Eye (tissue), 1 donor: Measurements from ENCODE around the gene CD96.
"Not testable (repeated sequence)": the region's sequence is repeated elsewhere in the genome, so short reads cannot be mapped to it uniquely, and the experiment has no call there.

Experiments used
- DNase-seq: peaks from one replicate; pipeline ENCODE4 v3.0.0-alpha.2; 2015

CD96 gene

GRCh38 chr3:111596328-111596727 lies 54.3 kb downstream of the CD96 start:
- DNase-seq, result no peak

DNA sequence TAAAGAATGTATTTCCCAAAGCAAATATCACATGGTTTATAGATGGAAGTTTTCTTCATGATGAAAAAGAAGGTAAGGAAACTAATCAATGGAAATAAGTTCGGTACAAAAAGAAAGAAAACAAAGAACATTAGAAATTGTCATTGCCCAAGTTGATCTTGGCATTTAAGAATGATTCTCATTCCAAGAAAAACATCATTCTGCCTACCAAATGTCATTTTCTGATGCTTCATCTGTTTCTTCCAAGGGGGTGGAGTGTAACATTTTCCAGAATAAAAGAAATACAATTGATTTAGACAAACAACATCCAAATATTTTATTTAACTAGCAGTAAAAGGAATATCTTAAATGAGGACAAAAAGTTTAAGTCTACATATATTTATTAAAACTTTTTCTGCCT lies 56.1 kb downstream of the CD96 start:
- no peak for DNase-seq

- DNase-seq, result no peak
These were observed 56.6 kb downstream of the CD96 start for GRCh38 chr3:111598552-111598951.

DNA sequence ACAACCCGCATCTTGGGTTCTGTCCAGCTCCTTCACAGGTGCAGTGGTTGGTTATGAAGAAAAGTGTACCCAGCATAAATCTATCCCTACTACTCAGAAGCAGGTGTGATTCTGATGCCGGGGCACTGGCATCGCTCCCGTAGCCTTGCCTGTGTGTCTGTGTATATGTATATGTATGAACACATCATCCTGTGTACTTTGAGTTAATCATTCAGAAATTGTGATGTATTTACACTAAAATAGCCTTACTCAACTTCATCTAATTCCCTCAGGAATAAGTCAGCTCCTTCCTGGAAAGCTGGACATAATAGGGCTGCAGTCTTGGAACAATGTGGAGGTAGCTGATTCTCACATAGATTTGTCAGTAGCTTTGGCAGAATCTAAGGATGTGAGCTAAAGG lies 59.8 kb downstream of the CD96 start:
- DNase-seq, result no peak

- DNase-seq, result no peak
These were observed 61.7 kb downstream of the CD96 start for GRCh38 chr3:111603679-111604078.

DNA sequence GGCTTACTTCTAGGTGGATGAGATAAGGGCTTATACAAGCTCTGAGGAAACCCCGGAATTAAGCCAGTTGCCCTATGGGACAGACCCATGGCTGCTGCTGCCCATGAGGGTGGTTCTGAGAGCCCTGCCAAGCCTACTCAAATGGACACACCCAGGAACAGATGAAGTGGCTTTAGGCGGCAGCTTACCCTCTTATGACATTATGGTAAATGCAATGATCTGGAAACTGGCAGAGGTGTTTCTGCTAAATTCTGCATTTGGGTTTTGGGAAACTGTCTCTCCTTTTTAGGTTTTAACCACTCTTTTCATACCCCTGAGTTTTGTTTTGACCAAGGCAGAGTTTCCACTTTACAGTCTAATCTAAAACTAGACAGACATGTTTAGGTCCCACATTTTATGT lies 62.1 kb downstream of the CD96 start:
- no peak for DNase-seq

GRCh38 chr3:111605018-111605417 lies 63.0 kb downstream of the CD96 start:
- no peak for DNase-seq

GRCh38 chr3:111605493-111605892 lies 63.5 kb downstream of the CD96 start:
- no peak for DNase-seq

DNA sequence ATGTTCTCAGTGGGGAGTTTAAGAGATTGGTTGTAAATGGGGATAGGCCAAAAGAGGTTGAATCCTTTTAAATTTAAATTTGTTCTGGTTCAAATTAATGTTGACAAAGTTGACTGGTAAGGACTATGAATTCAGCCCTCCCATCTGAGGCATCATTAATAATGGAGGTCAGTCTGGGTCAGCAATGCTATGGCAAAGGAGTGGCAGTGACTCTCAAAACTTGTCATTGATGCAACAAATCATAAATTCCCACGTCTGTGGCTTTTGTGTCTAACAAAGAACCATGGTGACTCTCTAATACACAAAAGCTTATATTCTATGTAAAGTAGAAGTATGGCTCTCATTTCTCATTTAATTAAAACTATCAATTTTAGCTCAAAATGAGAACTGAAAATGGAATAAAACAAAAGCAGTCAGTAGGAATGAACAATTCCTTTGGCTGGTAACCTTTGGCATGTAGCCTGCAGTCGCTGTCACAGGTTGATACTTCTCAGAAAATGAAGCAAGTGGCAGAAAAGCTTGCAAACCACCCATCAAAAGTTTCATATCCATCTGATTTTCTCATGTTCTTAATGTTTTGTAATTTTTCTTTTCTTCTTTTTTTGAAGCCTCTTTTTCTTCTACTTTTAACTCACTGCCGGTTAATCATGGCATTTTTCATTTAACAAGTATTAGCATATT lies 65.4 kb downstream of the CD96 start:
- DNase-seq, result peak; percentile 61

GRCh38 chr3:111608383-111608782 lies 66.4 kb downstream of the CD96 start:
- no peak for DNase-seq

DNA sequence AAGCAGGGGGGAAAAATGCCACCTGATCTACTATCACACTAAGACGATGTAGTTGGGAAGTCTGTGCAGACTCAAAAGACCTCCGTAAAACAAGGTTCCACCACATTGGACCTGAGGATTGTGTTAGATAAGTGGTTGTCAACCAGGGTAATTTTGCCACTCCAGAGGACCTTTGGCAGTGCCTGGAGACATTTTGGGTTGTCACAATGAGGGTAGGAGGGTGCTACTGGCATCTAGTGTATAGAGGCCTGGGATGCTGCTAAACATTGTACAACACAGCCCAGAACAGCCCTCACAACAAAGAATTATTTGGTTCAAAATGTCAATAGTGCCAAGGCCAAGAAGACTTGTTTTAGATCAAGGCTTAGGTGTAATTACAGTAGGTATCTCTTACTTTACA lies 67.7 kb downstream of the CD96 start:
- no peak for DNase-seq

- DNase-seq, result no peak
These were observed 68.2 kb downstream of the CD96 start for GRCh38 chr3:111610189-111610588.

GRCh38 chr3:111610612-111611054 lies 68.6 kb downstream of the CD96 start:
- peak; percentile 57 for DNase-seq

DNA sequence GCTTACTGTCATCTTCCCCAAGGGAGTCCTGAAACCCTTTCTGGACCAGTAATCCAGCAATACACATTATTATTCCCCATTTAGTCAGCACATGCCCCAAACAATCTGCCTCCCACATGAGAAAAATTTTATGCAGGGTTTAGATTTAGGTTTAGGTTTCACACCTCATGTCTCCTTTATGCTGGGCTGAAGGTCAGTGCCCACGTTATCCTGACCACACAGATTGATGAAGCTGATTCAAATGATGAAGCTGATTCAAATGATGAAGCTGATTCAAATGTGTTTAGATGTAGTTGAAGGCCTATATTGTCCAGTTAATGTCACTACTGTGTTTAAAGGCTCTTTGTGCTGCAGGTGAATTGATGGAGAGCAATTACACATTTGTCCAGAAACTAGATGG lies 71.3 kb downstream of the CD96 start:
- DNase-seq, result no peak

GRCh38 chr3:111615880-111616279 lies 73.9 kb downstream of the CD96 start:
- no peak for DNase-seq

- DNase-seq, result no peak
These were observed 74.6 kb downstream of the CD96 start for GRCh38 chr3:111616417-111617105.

- DNase-seq, result no peak
These were observed 75.4 kb downstream of the CD96 start for GRCh38 chr3:111617406-111617805.

DNA sequence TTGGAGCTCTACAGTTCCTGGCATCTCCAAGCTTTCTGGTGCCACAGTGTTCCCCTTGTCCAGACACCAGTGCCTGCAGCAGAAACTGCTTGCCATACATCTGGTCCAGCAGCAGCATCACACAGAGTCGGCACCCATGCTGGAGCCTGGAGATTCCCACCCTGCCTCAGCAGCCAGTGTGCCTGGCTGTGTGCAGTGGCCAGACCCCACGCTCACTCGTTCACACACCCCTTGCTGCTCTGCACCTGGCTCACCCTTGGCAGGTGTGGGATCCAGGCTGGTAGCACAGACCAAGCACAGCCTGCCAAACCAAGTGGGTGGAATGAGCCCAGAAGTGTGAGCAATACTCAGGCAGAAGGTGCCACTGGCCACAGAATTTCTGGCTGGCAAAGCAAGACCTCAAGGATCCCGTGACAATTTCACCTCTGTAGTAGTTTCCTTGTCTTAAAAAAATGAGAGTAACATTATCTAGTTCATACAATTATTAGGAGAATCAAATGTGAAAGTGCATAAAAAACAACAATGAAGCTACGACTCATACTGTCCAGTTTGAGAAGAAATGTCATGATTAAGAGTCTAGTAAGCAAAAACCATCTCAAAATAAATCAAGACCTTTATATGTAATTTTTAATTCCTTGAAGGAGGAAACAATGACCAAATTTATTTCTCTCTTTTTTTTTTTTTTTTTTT lies 76.1 kb downstream of the CD96 start:
- no peak for DNase-seq

DNA sequence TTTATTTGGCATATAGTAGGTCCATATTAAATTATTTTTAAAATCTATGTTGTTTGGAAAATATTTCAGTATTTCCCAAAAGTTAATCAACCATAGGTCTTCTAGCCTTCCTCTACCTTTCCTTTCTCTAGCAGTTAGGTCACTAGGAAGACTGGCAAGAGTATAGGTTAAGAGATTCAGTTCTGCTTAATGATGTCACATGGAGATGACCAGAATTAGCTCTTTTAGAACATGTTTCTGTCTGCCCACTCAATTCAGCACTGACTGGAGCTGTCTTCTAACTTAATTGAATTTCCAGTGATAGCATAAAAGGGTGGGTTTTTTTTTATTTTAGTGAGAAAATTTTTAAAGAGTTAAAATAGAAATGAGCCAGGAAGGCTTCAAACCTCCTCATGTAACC lies 76.9 kb downstream of the CD96 start:
- no peak for DNase-seq

DNA sequence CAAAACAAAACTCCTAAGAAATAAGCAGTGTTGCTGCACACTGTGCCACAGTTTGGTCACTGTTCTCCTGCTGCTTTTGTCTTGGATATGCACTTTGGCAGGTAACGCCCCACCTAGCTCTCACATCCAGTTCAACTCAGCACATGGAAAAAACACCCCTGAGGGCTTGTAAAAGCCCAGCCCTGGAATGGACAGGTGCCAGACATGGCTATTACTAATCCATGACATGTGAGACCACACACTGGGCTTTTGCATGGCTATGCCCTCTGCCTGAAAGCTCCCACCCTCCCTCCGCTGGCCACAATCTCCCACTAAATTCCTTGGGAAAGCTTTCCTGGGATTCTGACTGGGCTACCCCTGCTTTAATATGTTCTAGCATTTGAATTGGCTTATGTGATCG lies 77.8 kb downstream of the CD96 start:
- DNase-seq, result no peak

DNA sequence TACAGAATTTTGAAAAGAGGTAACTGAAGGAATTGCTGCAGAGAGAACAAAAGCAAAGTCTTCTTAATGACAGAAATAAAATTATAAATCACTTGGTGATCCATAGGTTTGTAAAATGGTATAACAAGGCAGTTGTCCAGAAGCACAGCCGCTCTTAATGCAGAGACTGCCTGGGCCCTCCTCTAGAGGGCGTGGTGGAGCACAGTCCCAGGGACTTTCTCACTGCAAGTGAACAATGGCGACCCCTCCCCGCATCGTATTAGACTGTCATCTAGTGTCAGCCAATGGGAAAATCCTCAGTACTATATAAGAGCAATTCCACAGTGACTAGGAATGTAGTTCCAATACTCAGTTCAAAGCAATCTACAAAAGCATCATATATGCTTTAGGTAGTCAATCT lies 79.5 kb downstream of the CD96 start:
- no peak for DNase-seq

DNA sequence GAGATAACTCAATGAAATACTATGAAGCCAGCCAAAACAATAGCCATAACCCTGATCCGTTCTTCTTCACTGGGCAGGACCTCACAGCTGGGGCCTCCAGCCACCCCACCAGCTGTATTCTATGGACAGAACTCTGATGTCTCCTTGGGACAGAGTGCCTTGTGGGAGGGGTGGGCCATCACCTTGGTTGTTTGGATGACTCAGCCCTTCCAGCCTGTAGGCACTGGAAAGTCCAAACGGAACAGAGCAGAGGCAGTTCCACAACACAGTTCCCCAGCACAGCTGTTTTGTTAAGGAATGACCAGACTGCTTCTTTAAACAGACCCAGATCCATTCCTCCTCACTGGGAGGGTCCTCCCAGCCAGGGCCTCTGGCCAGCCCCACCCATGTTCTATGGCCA lies 85.1 kb downstream of the CD96 start:
- DNase-seq, result no peak

DNA sequence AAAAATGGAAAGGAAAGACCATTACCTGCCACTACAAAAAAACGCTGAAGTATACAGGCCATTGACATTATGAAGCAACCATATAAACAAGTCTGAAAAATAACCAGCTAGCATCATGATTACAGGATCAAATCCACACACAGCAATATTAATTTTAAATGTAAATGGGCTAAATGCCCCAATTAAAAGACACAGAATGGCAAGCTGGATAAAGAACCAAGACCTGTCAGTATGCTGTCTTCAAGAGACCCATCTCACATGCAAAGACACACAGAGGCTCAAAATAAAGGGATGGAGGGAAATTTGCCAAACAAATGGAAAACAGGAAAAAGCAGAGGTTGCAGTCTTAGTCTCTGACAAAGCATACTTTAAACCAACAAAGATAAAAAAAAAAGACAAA lies 87.0 kb downstream of the CD96 start:
- DNase-seq, result not testable (repeated sequence)

DNA sequence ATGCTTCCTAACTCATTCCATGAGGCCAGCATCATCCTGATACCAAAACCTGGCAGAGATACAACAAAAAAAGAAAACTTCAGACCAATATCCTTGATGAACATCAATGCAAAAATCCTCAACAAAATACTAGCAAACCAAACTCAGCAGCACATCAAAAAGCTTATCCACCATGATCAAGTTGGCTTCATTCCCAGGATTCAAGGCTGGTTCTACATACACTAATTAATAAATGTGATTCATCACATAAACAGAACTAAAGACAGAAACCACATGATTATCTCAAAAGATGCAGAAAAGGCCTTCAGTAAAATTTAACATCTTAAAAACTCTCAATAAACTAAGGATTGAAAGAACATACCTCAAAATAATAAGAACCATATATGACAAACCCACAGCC lies 88.6 kb downstream of the CD96 start:
- DNase-seq, result not testable (repeated sequence)
